H9 (cell line): Measurements from ENCODE around the gene VIT. TPM values are rescaled to one million over a fixed set of nuclear protein-coding genes. Genes with fewer than 3 reads are reported as not detected.

Source experiments
- DNase-seq: peaks from one replicate; pipeline ENCODE4 v3.0.0-alpha.2; 2017
- H2AFZ ChIP-seq: one replicate; pipeline ENCODE4 v1.6.1; 2013; ENCODE audit warnings: mild to moderate bottlenecking, low read length, control low read depth, moderate library complexity
- H2AK5ac ChIP-seq: 2 replicates; pipeline ENCODE4 v1.6.1; 2013; ENCODE audit warnings: low read length, control low read depth, mixed read lengths; ENCODE audit not compliant: insufficient read length
- H2BK120ac ChIP-seq: one replicate; pipeline ENCODE4 v1.6.1; 2013; ENCODE audit warnings: low read depth, mild to moderate bottlenecking, low read length, control low read depth, inconsistent platforms; ENCODE audit not compliant: poor library complexity, severe bottlenecking
- H2BK12ac ChIP-seq: 2 replicates; pipeline ENCODE4 v1.6.1; 2013; ENCODE audit warnings: low read length, control low read depth, mixed read lengths, low read depth; ENCODE audit not compliant: insufficient read length
- H2BK15ac ChIP-seq: 2 replicates; pipeline ENCODE4 v1.6.1; 2013; ENCODE audit warnings: low read depth, low read length, control low read depth
- H2BK20ac ChIP-seq: one replicate; pipeline ENCODE4 v1.6.1; 2013; ENCODE audit warnings: low read depth, mild to moderate bottlenecking, low read length, control low read depth, inconsistent platforms; ENCODE audit not compliant: poor library complexity, severe bottlenecking
- H2BK5ac ChIP-seq: 2 replicates; pipeline ENCODE4 v1.6.1; 2013; ENCODE audit warnings: low read length, control low read depth, mixed read lengths; ENCODE audit not compliant: insufficient read length
- H3K14ac ChIP-seq: 2 replicates; pipeline ENCODE4 v1.6.1; 2013; ENCODE audit warnings: low read length, control low read depth; ENCODE audit not compliant: insufficient read depth
- H3K18ac ChIP-seq: 2 replicates; pipeline ENCODE4 v1.6.1; 2013; ENCODE audit warnings: low read depth, mild to moderate bottlenecking, mixed read lengths, low read length, control low read depth; ENCODE audit not compliant: insufficient read length
- H3K23ac ChIP-seq: 2 replicates; pipeline ENCODE4 v1.6.1; 2013; ENCODE audit warnings: low read length, control low read depth, mixed read lengths, low read depth; ENCODE audit not compliant: insufficient read length
- H3K23me2 ChIP-seq: 2 replicates; pipeline ENCODE4 v1.6.1; 2013; ENCODE audit warnings: low read depth, mild to moderate bottlenecking, mixed read lengths, low read length, control low read depth; ENCODE audit not compliant: insufficient read length, poor library complexity, severe bottlenecking
- H3K27ac ChIP-seq: 2 replicates; pipeline ENCODE4 v1.5.1; 2013; ENCODE audit warnings: low read length, control low read depth, mixed read lengths, low read depth; ENCODE audit not compliant: insufficient read length
- H3K27me3 ChIP-seq: 2 replicates; pipeline ENCODE4 v1.6.1; 2013; ENCODE audit warnings: low read length, control low read depth, inconsistent platforms; ENCODE audit not compliant: insufficient read depth
- H3K4ac ChIP-seq: 2 replicates; pipeline ENCODE4 v1.6.1; 2013; ENCODE audit warnings: low read depth, mild to moderate bottlenecking, control low read depth, inconsistent platforms, low read length, moderate library complexity
- H3K4me1 ChIP-seq: 2 replicates; pipeline ENCODE4 v1.6.1; 2013; ENCODE audit warnings: low read length, control low read depth, inconsistent platforms; ENCODE audit not compliant: insufficient read depth
- H3K4me2 ChIP-seq: 2 replicates; pipeline ENCODE4 v1.6.1; 2013; ENCODE audit warnings: low read length, control low read depth, mixed read lengths; ENCODE audit not compliant: insufficient read length, insufficient read depth
- H3K56ac ChIP-seq: 2 replicates; pipeline ENCODE4 v1.6.1; 2013; ENCODE audit warnings: low read depth, mild to moderate bottlenecking, mixed read lengths, low read length, control low read depth; ENCODE audit not compliant: insufficient read length
- H3K79me1 ChIP-seq: 2 replicates; pipeline ENCODE4 v1.6.1; 2013; ENCODE audit warnings: low read depth, mild to moderate bottlenecking, moderate library complexity, low read length, control low read depth, inconsistent platforms; ENCODE audit not compliant: insufficient read depth, poor library complexity, severe bottlenecking
- H3K79me2 ChIP-seq: 2 replicates; pipeline ENCODE4 v1.6.1; 2013; ENCODE audit warnings: low read length, control low read depth, inconsistent platforms; ENCODE audit not compliant: insufficient read depth
- H3K9ac ChIP-seq: 2 replicates; pipeline ENCODE4 v1.6.1; 2013; ENCODE audit warnings: low read length, control low read depth, mixed read lengths; ENCODE audit not compliant: insufficient read length; ENCODE audit errors: extremely low read depth
- H3K9me3 ChIP-seq: one replicate; pipeline ENCODE4 v1.6.1; 2013; ENCODE audit warnings: low read depth, low read length, inconsistent platforms; ENCODE audit not compliant: control insufficient read depth
- H3T11ph ChIP-seq: one replicate; pipeline ENCODE4 v1.6.1; 2013; ENCODE audit warnings: mild to moderate bottlenecking, low read length, control low read depth, inconsistent platforms
- H4K20me1 ChIP-seq: one replicate; pipeline ENCODE4 v1.6.1; 2013; ENCODE audit not compliant: control insufficient read depth, insufficient read length, insufficient read depth
- H4K5ac ChIP-seq: 2 replicates; pipeline ENCODE4 v1.6.1; 2013; ENCODE audit warnings: low read depth, mild to moderate bottlenecking, mixed read lengths, low read length, control low read depth; ENCODE audit not compliant: insufficient read length
- H4K8ac ChIP-seq: replicated peaks from 2 replicates; pipeline ENCODE4 v1.6.1; 2013; ENCODE audit warnings: low read length, control low read depth, mixed read lengths, low read depth; ENCODE audit not compliant: insufficient read length
- H4K91ac ChIP-seq: 2 replicates; pipeline ENCODE4 v1.6.1; 2013; ENCODE audit warnings: low read depth, mild to moderate bottlenecking, moderate library complexity, mixed read lengths, low read length, control low read depth; ENCODE audit not compliant: insufficient read length
- H3K27ac Mint-ChIP-seq, 3 experiments: 2 replicates in 2 of 3; 3 replicates in 1 of 3; pipeline ENCODE4 v1.8.0; 2020 to 2021; ENCODE audit warnings: mixed read lengths in 3 of 3, mild to moderate bottlenecking in 1 of 3, moderate library complexity in 1 of 3
- H3K27me3 Mint-ChIP-seq: 2 replicates; pipeline ENCODE4 v1.8.0; 2021; ENCODE audit warnings: low read depth, mild to moderate bottlenecking, moderate library complexity, mixed read lengths
- H3K36me3 Mint-ChIP-seq, 3 experiments: 2 replicates in 2 of 3; 3 replicates in 1 of 3; pipeline ENCODE4 v1.8.0; 2020 to 2021; ENCODE audit warnings: low read depth in 3 of 3, mixed read lengths in 3 of 3; ENCODE audit not compliant: insufficient read depth in 1 of 3
- H3K4me1 Mint-ChIP-seq, 2 experiments: 2 replicates each; pipeline ENCODE4 v1.8.0; 2020; ENCODE audit warnings: mixed read lengths in 2 of 2
- H3K4me3 Mint-ChIP-seq, 2 experiments: 2 replicates in 1 of 2; 3 replicates in 1 of 2; pipeline ENCODE4 v1.8.0; 2020 to 2021; ENCODE audit warnings: mild to moderate bottlenecking in 2 of 2, mixed read lengths in 2 of 2, moderate library complexity in 1 of 2
- H3K9me3 Mint-ChIP-seq, 2 experiments: 2 replicates in 1 of 2; 3 replicates in 1 of 2; pipeline ENCODE4 v1.8.0; 2020; ENCODE audit warnings: mild to moderate bottlenecking in 2 of 2, mixed read lengths in 2 of 2, moderate library complexity in 1 of 2
- WGBS: extraction: QIAGEN DNeasy Blood & Tissue Kit; methylation state at CpG from one replicate; pipeline ENCODE4 v1.1.7; 2013; ENCODE audit warnings: missing lambda C conversion rate, low lambda C conversion rate, mixed read lengths; ENCODE audit not compliant: insufficient read length; ENCODE audit errors: extremely low coverage; 5-methylcytosine and 5-hydroxymethylcytosine counted together
- total RNA-seq: library from RNA; stranded (reverse); gene quantifications from 2 replicates; pipeline ENCODE4 v1.2.1, GENCODE V29; 2021
- TF ChIP-seq, protein P1 (sequence below): fragments of 200-600 bp; sonication (generic); conservative IDR thresholded peaks from 3 replicates; pipeline ENCODE4 v1.8.0; 2021; ENCODE audit warnings: antibody characterized with exemption, mild to moderate bottlenecking

The VIT gene
- total RNA-seq, 1 experiment from 2014 or later: 0.15 TPM

DNA sequence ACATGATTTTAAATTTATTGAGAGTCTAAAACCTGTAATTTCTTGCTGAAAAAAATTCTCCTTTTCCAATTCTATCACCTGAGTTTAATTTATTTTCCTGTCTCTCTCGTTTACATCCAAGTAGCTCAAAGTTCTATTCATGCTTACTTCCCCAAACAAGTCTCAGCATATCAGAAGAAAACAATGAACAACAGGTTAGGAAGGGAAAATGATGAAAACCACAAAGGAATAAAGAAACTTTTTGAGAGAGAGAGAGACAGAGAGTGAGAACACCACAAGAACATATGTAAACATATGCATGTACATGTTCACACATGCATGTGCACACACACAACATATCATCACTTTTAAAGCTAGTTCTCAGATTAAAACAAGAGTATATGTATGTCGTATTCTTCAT is 157.7 kb downstream of the VIT start:
- peaks cover 4% of the 10 kb centered on the region in 2 experiments; a peak in 3 of 4 replicates for H3K4me1 Mint-ChIP-seq
- no peak overlapping the region for H3K23ac ChIP-seq
- H3K4ac ChIP-seq: no peak overlapping the region
- H3K23me2 ChIP-seq: no peaks in the 10 kb centered on the region
- H2AFZ ChIP-seq: no peak overlapping the region
- no peak overlapping the region for H2BK120ac ChIP-seq
- no peak overlapping the region for H3K4me2 ChIP-seq
- no peak overlapping the region for H2BK12ac ChIP-seq
- no peaks in the 10 kb centered on the region for H3K79me1 ChIP-seq
- H3T11ph ChIP-seq: no peak overlapping the region
- no peaks in the 10 kb centered on the region for H3K9me3 Mint-ChIP-seq
- no peak overlapping the region for H4K5ac ChIP-seq
- no peaks in the 10 kb centered on the region for H4K20me1 ChIP-seq
- H3K18ac ChIP-seq: no peak overlapping the region
- H3K79me2 ChIP-seq: no peaks in the 10 kb centered on the region
- H3K56ac ChIP-seq: no peak overlapping the region
- no CpG with 5 or more reads among the region's 2 CpGs for WGBS
- H4K91ac ChIP-seq: no peak overlapping the region
- H3K27me3 Mint-ChIP-seq: no peaks in the 10 kb centered on the region
- no peaks in the 10 kb centered on the region for H3K4me1 ChIP-seq
- H3K27me3 ChIP-seq: no peaks in the 10 kb centered on the region
- no peak overlapping the region for H4K8ac ChIP-seq
- no peak overlapping the region for H2BK15ac ChIP-seq
- H3K27ac ChIP-seq: no peak overlapping the region
- no peak for DNase-seq
- H3K9ac ChIP-seq: no peak overlapping the region
- no peak overlapping the region for H2BK20ac ChIP-seq
- no peak overlapping the region for H3K4me3 Mint-ChIP-seq
- TF ChIP-seq, protein P1, sequence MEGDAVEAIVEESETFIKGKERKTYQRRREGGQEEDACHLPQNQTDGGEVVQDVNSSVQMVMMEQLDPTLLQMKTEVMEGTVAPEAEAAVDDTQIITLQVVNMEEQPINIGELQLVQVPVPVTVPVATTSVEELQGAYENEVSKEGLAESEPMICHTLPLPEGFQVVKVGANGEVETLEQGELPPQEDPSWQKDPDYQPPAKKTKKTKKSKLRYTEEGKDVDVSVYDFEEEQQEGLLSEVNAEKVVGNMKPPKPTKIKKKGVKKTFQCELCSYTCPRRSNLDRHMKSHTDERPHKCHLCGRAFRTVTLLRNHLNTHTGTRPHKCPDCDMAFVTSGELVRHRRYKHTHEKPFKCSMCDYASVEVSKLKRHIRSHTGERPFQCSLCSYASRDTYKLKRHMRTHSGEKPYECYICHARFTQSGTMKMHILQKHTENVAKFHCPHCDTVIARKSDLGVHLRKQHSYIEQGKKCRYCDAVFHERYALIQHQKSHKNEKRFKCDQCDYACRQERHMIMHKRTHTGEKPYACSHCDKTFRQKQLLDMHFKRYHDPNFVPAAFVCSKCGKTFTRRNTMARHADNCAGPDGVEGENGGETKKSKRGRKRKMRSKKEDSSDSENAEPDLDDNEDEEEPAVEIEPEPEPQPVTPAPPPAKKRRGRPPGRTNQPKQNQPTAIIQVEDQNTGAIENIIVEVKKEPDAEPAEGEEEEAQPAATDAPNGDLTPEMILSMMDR: no peak
- H3K27ac Mint-ChIP-seq: peak overlapping the region in 2 of 3 experiments; percentile 9 to 21; a peak in 1 of 7 replicates
- H3K14ac ChIP-seq: no peak overlapping the region
- H2AK5ac ChIP-seq: no peak overlapping the region
- H3K9me3 ChIP-seq: no peaks in the 10 kb centered on the region
- H2BK5ac ChIP-seq: no peak overlapping the region
- peaks cover 17 to 40% (median 34%) of the 10 kb centered on the region in 3 experiments; a peak in 6 of 7 replicates for H3K36me3 Mint-ChIP-seq
